HEK293T (cell line): Measurements from ENCODE around the gene SLC7A14.

ENCODE experiments used
- CTCF ChIA-PET: fragments of 350-600 bp; formaldehyde crosslinking; extraction: SDS; loops from one replicate; lab custom pipeline; 2021; ENCODE audit warnings: antibody characterized with exemption, inconsistent platforms; lab: Yijun Ruan, JAX
- POLR2A ChIA-PET: fragments of 350-600 bp; formaldehyde crosslinking; extraction: SDS; loops from one replicate; lab custom pipeline; 2020; ENCODE audit warnings: antibody characterized with exemption, inconsistent platforms; lab: Yijun Ruan, JAX
- DNase-seq: peaks from one replicate; pipeline ENCODE4 v3.0.0; 2012; ENCODE audit warnings: mixed read lengths; ENCODE audit errors: extremely low spot score
- ARNT ChIP-seq: fragments of 450-650 bp; IDR thresholded peaks from 2 replicates; pipeline ENCODE4 v1.6.1; 2017; ENCODE audit warnings: mild to moderate bottlenecking
- BHLHE40 ChIP-seq: fragments of 450-650 bp; IDR thresholded peaks from 2 replicates; pipeline ENCODE4 v1.6.1; 2016; ENCODE audit warnings: mild to moderate bottlenecking, moderate library complexity, borderline replicate concordance
- CTBP1 ChIP-seq: fragments of 450-650 bp; IDR thresholded peaks from 2 replicates; pipeline ENCODE4 v1.6.1; 2016; ENCODE audit warnings: borderline replicate concordance
- ELF4 ChIP-seq: fragments of 450-650 bp; IDR thresholded peaks from 2 replicates; pipeline ENCODE4 v1.6.1; 2017; ENCODE audit warnings: antibody characterized with exemption
- FOXA1 ChIP-seq: fragments of 450-650 bp; IDR thresholded peaks from 2 replicates; pipeline ENCODE4 v1.6.1; 2016; ENCODE audit warnings: mild to moderate bottlenecking
- FOXK2 ChIP-seq: fragments of 450-650 bp; IDR thresholded peaks from 2 replicates; pipeline ENCODE4 v1.6.1; 2016; ENCODE audit warnings: mild to moderate bottlenecking
- FOXM1 ChIP-seq: fragments of 450-650 bp; IDR thresholded peaks from 2 replicates; pipeline ENCODE4 v1.6.1; 2017; ENCODE audit warnings: mild to moderate bottlenecking, borderline replicate concordance
- HDGF ChIP-seq: fragments of 450-650 bp; IDR thresholded peaks from 2 replicates; pipeline ENCODE4 v1.6.1; 2017; ENCODE audit warnings: antibody characterized with exemption, borderline replicate concordance
- L3MBTL2 ChIP-seq: fragments of 450-650 bp; conservative IDR thresholded peaks from 2 replicates; pipeline ENCODE4 v1.6.1; 2016; ENCODE audit warnings: mild to moderate bottlenecking
- LEF1 ChIP-seq: fragments of 450-650 bp; IDR thresholded peaks from 2 replicates; pipeline ENCODE4 v1.6.1; 2017; ENCODE audit warnings: mild to moderate bottlenecking, borderline replicate concordance
- NFRKB ChIP-seq: fragments of 450-650 bp; IDR thresholded peaks from 2 replicates; pipeline ENCODE4 v1.6.1; 2016; ENCODE audit warnings: mild to moderate bottlenecking, moderate library complexity
- SP1 ChIP-seq: fragments of 450-650 bp; IDR thresholded peaks from 2 replicates; pipeline ENCODE4 v1.6.1; 2017
- SUZ12 ChIP-seq: fragments of 450-650 bp; IDR thresholded peaks from 2 replicates; pipeline ENCODE4 v1.6.1; 2016; ENCODE audit warnings: mild to moderate bottlenecking
- TARDBP ChIP-seq: fragments of 450-650 bp; IDR thresholded peaks from 2 replicates; pipeline ENCODE4 v1.6.1; 2016
- ZNF384 ChIP-seq: fragments of 450-650 bp; IDR thresholded peaks from 2 replicates; pipeline ENCODE4 v1.6.1; 2016
- TF ChIP-seq, protein P1 (sequence below): fragments of 450-650 bp; IDR thresholded peaks from 2 replicates; pipeline ENCODE4 v1.6.1; 2016

SLC7A14 gene

DNA sequence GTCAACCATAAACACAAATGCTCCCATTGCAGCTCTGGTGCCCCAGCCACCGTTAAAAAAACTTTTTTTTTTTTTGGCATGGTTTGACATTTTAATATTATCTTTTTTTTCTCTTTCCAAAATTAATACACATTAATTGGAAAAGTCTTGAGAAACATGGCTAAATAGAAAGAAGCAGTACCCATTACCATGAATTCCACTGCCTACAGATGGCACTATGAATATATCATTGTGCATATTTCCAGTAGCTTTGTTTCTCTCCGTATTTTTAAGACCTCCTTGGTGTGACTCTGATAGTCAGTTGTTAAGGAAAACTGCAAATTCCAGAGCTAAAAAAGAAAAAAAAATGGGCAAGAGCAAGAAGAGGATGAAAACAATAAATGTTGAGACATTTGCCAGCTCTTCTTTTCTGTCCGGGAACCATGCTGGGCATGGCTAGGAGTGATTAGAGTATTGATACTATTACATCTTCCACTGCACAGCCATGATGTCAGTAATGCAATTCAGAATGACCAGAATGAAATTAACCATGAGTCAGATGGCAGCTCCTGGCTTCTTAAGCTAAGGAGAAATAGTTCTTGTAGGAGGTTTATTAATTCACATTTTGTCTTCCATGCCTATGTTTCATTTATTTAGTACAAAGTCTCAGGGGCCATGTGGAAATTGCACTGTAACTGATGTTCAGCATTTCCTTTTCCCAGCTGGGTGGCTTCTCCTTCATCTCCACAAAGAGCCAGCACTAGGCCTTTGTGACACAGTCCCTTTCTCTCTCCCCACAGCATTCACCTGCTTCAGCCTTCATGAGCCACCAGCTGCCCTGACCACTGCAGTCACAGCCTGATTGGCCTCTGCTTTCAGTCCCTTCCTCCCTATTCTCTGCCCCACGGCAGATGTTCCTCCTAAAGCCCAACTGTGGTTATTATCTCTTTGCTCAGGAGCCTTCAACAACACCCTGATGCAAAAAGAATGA is 31.8 kb downstream of the SLC7A14 start:
- ChIA-PET POLR2A (no interaction called here), CTCF (no interaction called here)
- no peak for DNase-seq
- TF ChIP-seq FOXK2 = no peak
- no peak for TF ChIP-seq SUZ12
- TF ChIP-seq BHLHE40 = no peak
- TF ChIP-seq ELF4 = no peak
- TF ChIP-seq, protein P1, sequence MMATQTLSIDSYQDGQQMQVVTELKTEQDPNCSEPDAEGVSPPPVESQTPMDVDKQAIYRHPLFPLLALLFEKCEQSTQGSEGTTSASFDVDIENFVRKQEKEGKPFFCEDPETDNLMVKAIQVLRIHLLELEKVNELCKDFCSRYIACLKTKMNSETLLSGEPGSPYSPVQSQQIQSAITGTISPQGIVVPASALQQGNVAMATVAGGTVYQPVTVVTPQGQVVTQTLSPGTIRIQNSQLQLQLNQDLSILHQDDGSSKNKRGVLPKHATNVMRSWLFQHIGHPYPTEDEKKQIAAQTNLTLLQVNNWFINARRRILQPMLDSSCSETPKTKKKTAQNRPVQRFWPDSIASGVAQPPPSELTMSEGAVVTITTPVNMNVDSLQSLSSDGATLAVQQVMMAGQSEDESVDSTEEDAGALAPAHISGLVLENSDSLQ = no peak
- no peak for TF ChIP-seq L3MBTL2
- TF ChIP-seq TARDBP = no peak
- no peak for TF ChIP-seq FOXA1
- no peak for TF ChIP-seq ZNF384
- no peak for TF ChIP-seq CTBP1
- no peak for TF ChIP-seq SP1
- no peak for TF ChIP-seq NFRKB

DNA sequence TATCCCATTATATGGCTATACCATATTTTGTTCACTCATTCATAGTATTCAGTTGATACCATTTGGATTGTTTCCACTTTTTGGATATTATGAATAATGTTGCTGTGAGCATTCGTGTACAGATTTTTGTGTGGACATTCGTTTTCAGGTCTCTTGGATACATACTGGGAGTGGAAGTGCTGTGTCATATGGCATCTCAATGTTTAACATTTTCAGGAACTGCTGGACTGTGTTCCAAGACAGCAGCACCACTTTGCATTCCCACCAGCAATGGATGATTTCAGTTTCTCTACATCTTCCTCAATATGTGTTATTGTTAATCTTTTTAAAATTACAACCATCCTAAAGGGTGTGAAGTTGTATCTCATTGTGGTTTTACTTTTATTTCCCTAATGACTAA is 34.6 kb downstream of the SLC7A14 start:
- TF ChIP-seq HDGF (no peak), LEF1 (no peak), SP1 (no peak), ARNT (no peak), CTBP1 (no peak), SUZ12 (no peak), NFRKB (no peak), ELF4 (no peak), FOXM1 (no peak), L3MBTL2 (no peak), ZNF384 (no peak), FOXK2 (no peak), TARDBP (no peak), FOXA1 (no peak), BHLHE40 (no peak)
- TF ChIP-seq, protein P1 = no peak
- ChIA-PET CTCF (no interaction called here), POLR2A (no interaction called here)
- DNase-seq = no peak

DNA sequence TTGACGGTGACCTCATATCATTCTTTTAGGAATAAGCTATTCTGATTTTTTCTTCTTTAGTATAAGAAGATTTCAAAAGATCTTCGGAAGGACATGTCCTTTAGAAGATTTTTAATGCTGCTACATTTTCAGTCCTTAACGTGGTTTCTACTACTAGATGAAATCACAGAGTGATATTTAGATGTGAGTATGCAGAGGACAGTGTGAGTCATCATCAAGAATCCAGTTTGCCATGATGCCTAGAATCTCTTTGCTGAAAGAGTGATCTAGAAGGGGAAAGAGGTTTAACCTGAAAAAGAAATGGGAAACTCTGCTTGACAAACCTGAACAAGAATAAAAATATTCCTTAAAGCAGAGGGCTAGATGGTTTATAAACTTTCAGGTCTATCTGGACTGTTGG is 43.2 kb downstream of the SLC7A14 start:
- TF ChIP-seq ZNF384 = no peak
- TF ChIP-seq, protein P1 = no peak
- no peak for TF ChIP-seq BHLHE40
- no peak for TF ChIP-seq FOXK2
- no peak for TF ChIP-seq FOXA1
- TF ChIP-seq NFRKB = no peak
- TF ChIP-seq LEF1 = no peak
- TF ChIP-seq HDGF = no peak
- TF ChIP-seq TARDBP = no peak
- TF ChIP-seq ELF4 = no peak
- no peak for TF ChIP-seq SP1
- no peak for TF ChIP-seq SUZ12
- TF ChIP-seq ARNT = no peak
- no peak for TF ChIP-seq L3MBTL2
- TF ChIP-seq FOXM1 = no peak
- no peak for TF ChIP-seq CTBP1
- DNase-seq = no peak
- CTCF ChIA-PET = no interaction called here
- POLR2A ChIA-PET = no interaction called here

DNA sequence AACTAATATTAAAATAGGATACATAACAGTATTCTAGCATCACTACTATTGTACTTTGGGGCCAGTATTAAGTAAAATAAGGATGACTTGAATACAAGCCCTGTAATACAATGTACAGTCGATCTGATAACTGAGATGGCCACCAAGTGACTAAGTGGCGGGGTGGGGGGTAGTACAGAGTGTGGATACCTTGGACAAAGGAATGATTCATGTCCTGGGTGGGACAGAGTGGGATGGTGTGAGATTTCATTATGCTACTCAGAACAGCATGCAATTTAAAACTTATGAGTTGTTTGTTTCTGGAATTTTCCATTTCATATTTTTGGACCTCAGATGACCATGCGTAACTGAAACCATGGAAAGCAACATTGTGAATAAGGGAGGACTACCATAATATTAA is 46.0 kb downstream of the SLC7A14 start:
- TF ChIP-seq BHLHE40 = no peak
- DNase-seq = no peak
- POLR2A ChIA-PET = no interaction called here
- CTCF ChIA-PET = no interaction called here

DNA sequence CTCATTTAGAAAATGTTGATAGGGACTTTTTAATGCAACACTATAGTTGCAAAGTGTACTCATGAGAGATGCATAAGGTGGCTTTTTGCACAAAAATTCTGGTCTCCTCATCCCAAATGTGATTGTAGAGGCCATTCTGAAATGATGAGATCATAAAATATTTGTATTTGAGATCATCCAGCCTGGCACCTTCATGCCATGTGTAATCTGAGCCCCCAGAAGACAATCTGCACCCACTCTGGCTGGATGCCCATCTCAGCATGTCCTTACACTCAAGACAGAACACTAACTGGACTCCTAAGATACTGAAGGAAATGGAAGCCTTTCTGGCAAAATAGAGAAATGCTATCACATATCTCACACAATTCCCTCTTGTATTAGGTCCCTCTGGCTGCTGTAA is 49.2 kb downstream of the SLC7A14 start:
- CTCF ChIA-PET = no interaction called here
- no peak for DNase-seq
- POLR2A ChIA-PET = no interaction called here
- TF ChIP-seq HDGF = no peak
- TF ChIP-seq NFRKB = no peak
- TF ChIP-seq ZNF384 = no peak
- TF ChIP-seq SUZ12 = no peak
- TF ChIP-seq L3MBTL2 = no peak
- TF ChIP-seq LEF1 = no peak
- TF ChIP-seq BHLHE40 = no peak
- TF ChIP-seq ARNT = no peak
- no peak for TF ChIP-seq SP1
- no peak for TF ChIP-seq FOXK2
- TF ChIP-seq ELF4 = no peak
- TF ChIP-seq, protein P1 = no peak
- TF ChIP-seq FOXM1 = no peak
- no peak for TF ChIP-seq TARDBP
- TF ChIP-seq CTBP1 = no peak
